Mucosa of rectum (tissue), 2 donors: ENCODE measurements around the gene CD244.
"Not testable (repeated sequence)": the region's sequence is repeated elsewhere in the genome, so short reads cannot be mapped to it uniquely, and the experiment has no call there.

Source experiments
- H3K27ac ChIP-seq, 2 donors: one replicate each; pipeline ENCODE4 v1.7.0; 2013; ENCODE audit warnings: inconsistent platforms in 2 of 2, low read depth in 2 of 2, low read length in 2 of 2
- H3K27me3 ChIP-seq, 2 donors: one replicate each; pipeline ENCODE4 v1.7.0; 2013; ENCODE audit warnings: low read length in 2 of 2; ENCODE audit not compliant: control insufficient read depth in 2 of 2, insufficient read depth in 2 of 2
- H3K36me3 ChIP-seq, 2 donors: one replicate each; pipeline ENCODE4 v1.7.0; 2013; ENCODE audit warnings: low read length in 2 of 2; ENCODE audit not compliant: control insufficient read depth in 2 of 2, insufficient read depth in 2 of 2
- H3K4me1 ChIP-seq, 2 donors: one replicate each; pipeline ENCODE4 v1.7.0; 2013; ENCODE audit warnings: low read length in 2 of 2, mild to moderate bottlenecking in 1 of 2; ENCODE audit not compliant: control insufficient read depth in 2 of 2, insufficient read depth in 2 of 2
- H3K4me3 ChIP-seq, 2 donors: one replicate each; pipeline ENCODE4 v1.7.0; 2013; ENCODE audit warnings: low read length in 2 of 2
- H3K9ac ChIP-seq, 2 donors: one replicate each; pipeline ENCODE4 v1.7.0; 2013; ENCODE audit warnings: low read length in 2 of 2, low read depth in 1 of 2, mild to moderate bottlenecking in 1 of 2
- H3K9me3 ChIP-seq, 2 donors: one replicate each; pipeline ENCODE4 v1.7.0; 2013; ENCODE audit warnings: low read length in 2 of 2; ENCODE audit not compliant: control insufficient read depth in 2 of 2
- donor health status: healthy.
- donor health status: Normal muscosa, but diverticular disease.

The CD244 gene

GRCh38 chr1:160862203-160863060 is at the start of gene CD244:
Gene CD244 (minus strand): TSS chr1:160862887. CDS start chr1:160862677, 210 bp downstream.
- Histone ChIP-seq H3K4me1 (peaks cover 0 to 10% of the 10 kb centered on the region in 2 donors), H3K27me3 (no peaks in the 10 kb centered on the region), H3K9me3 (no peaks in the 10 kb centered on the region), H3K27ac (peak within 1 kb of the TSS; percentile 26 to 48), H3K36me3 (no peaks in the 10 kb centered on the region), H3K9ac (no peak within 1 kb of the TSS), H3K4me3 (peak within 1 kb of the TSS in 1 of 2 donors; percentile 8)

GRCh38 chr1:160911925-160912324 is 49.2 kb upstream of the CD244 start:
- H3K9ac ChIP-seq, result no peak overlapping the region
- no peaks in the 10 kb centered on the region for H3K9me3 ChIP-seq
- H3K27me3 ChIP-seq, result peaks cover 0 to 2% of the 10 kb centered on the region in 2 donors
- no peak overlapping the region for H3K27ac ChIP-seq
- H3K4me3 ChIP-seq, result no peak overlapping the region
- no peaks in the 10 kb centered on the region for H3K4me1 ChIP-seq
- H3K36me3 ChIP-seq, result no peaks in the 10 kb centered on the region

GRCh38 chr1:160911441-160911840 is 48.8 kb upstream of the CD244 start:
- no peak overlapping the region for H3K4me3 ChIP-seq
- H3K27me3 ChIP-seq, result peaks cover 0 to 2% of the 10 kb centered on the region in 2 donors
- H3K36me3 ChIP-seq, result no peaks in the 10 kb centered on the region
- H3K9me3 ChIP-seq, result no peaks in the 10 kb centered on the region
- H3K27ac ChIP-seq, result no peak overlapping the region
- no peak overlapping the region for H3K9ac ChIP-seq
- no peaks in the 10 kb centered on the region for H3K4me1 ChIP-seq

GRCh38 chr1:160910170-160910750 is 47.6 kb upstream of the CD244 start:
- no peaks in the 10 kb centered on the region for H3K36me3 ChIP-seq

GRCh38 chr1:160907976-160908375 is 45.3 kb upstream of the CD244 start:
- Histone ChIP-seq H3K4me3 (no peak overlapping the region), H3K9ac (no peak overlapping the region), H3K36me3 (no peaks in the 10 kb centered on the region), H3K4me1 (no peaks in the 10 kb centered on the region), H3K27me3 (no peaks in the 10 kb centered on the region), H3K27ac (no peak overlapping the region), H3K9me3 (no peaks in the 10 kb centered on the region)

More at GRCh38 chr1:160910170-160910750, 47.6 kb upstream of the CD244 start:
- no peaks in the 10 kb centered on the region for H3K9me3 ChIP-seq
- H3K27me3 ChIP-seq, result no peaks in the 10 kb centered on the region
- H3K27ac ChIP-seq, result no peak overlapping the region
- no peaks in the 10 kb centered on the region for H3K4me1 ChIP-seq
- no peak overlapping the region for H3K9ac ChIP-seq
- no peak overlapping the region for H3K4me3 ChIP-seq

GRCh38 chr1:160905617-160905989 is 42.9 kb upstream of the CD244 start:
- no peaks in the 10 kb centered on the region for H3K36me3 ChIP-seq
- H3K27ac ChIP-seq, result no peak overlapping the region
- H3K9me3 ChIP-seq, result no peaks in the 10 kb centered on the region
- H3K9ac ChIP-seq, result no peak overlapping the region
- H3K27me3 ChIP-seq, result no peaks in the 10 kb centered on the region
- no peak overlapping the region for H3K4me3 ChIP-seq
- no peaks in the 10 kb centered on the region for H3K4me1 ChIP-seq

GRCh38 chr1:160904783-160905616 is 42.3 kb upstream of the CD244 start:
- H3K36me3 ChIP-seq, result no peaks in the 10 kb centered on the region
- H3K27ac ChIP-seq, result no peak overlapping the region

GRCh38 chr1:160902251-160902650 is 39.6 kb upstream of the CD244 start:
- H3K27ac ChIP-seq, H3K4me1 ChIP-seq, H3K36me3 ChIP-seq, H3K27me3 ChIP-seq, H3K9me3 ChIP-seq, H3K4me3 ChIP-seq, H3K9ac ChIP-seq: not testable (repeated sequence)

More at GRCh38 chr1:160904783-160905616, 42.3 kb upstream of the CD244 start:
- Histone ChIP-seq H3K9me3 (no peaks in the 10 kb centered on the region), H3K4me3 (no peak overlapping the region), H3K4me1 (no peaks in the 10 kb centered on the region), H3K27me3 (no peaks in the 10 kb centered on the region), H3K9ac (no peak overlapping the region)

- Histone ChIP-seq H3K4me3 (no peak overlapping the region), H3K27ac (no peak overlapping the region), H3K9ac (no peak overlapping the region), H3K4me1 (no peaks in the 10 kb centered on the region), H3K27me3 (no peaks in the 10 kb centered on the region), H3K36me3 (no peaks in the 10 kb centered on the region), H3K9me3 (no peaks in the 10 kb centered on the region)
Measured at GRCh38 chr1:160901768-160902167, 39.1 kb upstream of the CD244 start.

GRCh38 chr1:160900683-160901082 is 38.0 kb upstream of the CD244 start:
- H3K4me3 ChIP-seq, H3K9me3 ChIP-seq, H3K36me3 ChIP-seq, H3K27ac ChIP-seq, H3K4me1 ChIP-seq, H3K9ac ChIP-seq, H3K27me3 ChIP-seq: not testable (repeated sequence)
